Stimulated activated naive CD4-positive, alpha-beta T cell (primary cell): Measurements from ENCODE around the gene RNF121.
A peak's percentile ranks its signal among the peaks of the same experiment; 100 is the strongest.
"Not testable (repeated sequence)": the region's sequence is repeated elsewhere in the genome, so short reads cannot be mapped to it uniquely, and the experiment has no call there.

Source experiments
- DNase-seq, 6 experiments: peaks; one replicate each; lab custom pipeline; 2025; lab: John Stamatoyannopoulos, UW

RNF121 gene

GRCh38 chr11:71928737-71929443 lies at the start of gene RNF121:
Gene RNF121 (plus strand): TSS chr11:71929046. CDS start chr11:71929062, 16 bp downstream.
- peak; percentile 92 to 97 (median 95) for DNase-seq

- DNase-seq, result not testable (repeated sequence)
These were observed 43.0 kb upstream of the RNF121 start for GRCh38 chr11:71885806-71886205.

- not testable (repeated sequence) for DNase-seq
These were observed 40.4 kb upstream of the RNF121 start for GRCh38 chr11:71888335-71889010.

GRCh38 chr11:71889181-71889872 lies 39.5 kb upstream of the RNF121 start:
- not testable (repeated sequence) for DNase-seq

GRCh38 chr11:71895961-71896360 lies 32.9 kb upstream of the RNF121 start:
- DNase-seq, result no peak

GRCh38 chr11:71901137-71901536 lies 27.7 kb upstream of the RNF121 start:
- DNase-seq, result not testable (repeated sequence)

GRCh38 chr11:71908218-71908617 lies 20.6 kb upstream of the RNF121 start:
- no peak for DNase-seq

GRCh38 chr11:71910775-71911174 lies 18.1 kb upstream of the RNF121 start:
- not testable (repeated sequence) for DNase-seq

GRCh38 chr11:71911321-71911985 lies 17.4 kb upstream of the RNF121 start:
- not testable (repeated sequence) for DNase-seq

GRCh38 chr11:71911986-71912340 lies 16.9 kb upstream of the RNF121 start:
- not testable (repeated sequence) for DNase-seq

- no peak for DNase-seq
These were observed 14.9 kb upstream of the RNF121 start for GRCh38 chr11:71913756-71914526.

GRCh38 chr11:71914617-71915189 lies 14.1 kb upstream of the RNF121 start:
- DNase-seq, result no peak

GRCh38 chr11:71917646-71918140 lies 11.2 kb upstream of the RNF121 start:
- no peak for DNase-seq

GRCh38 chr11:71927820-71928736 lies 768 bp upstream of the RNF121 start, which contains the start of gene XNDC1N:
Gene XNDC1N (minus strand): TSS chr11:71928594. CDS start chr11:71923353, 5,241 bp downstream.
- peak; percentile 69 to 95 (median 81) for DNase-seq

- no peak for DNase-seq
These were observed 645 bp downstream of the RNF121 start for GRCh38 chr11:71929491-71929890.

- no peak for DNase-seq
These were observed 1.9 kb downstream of the RNF121 start for GRCh38 chr11:71930556-71931244.

- no peak for DNase-seq
These were observed 2.4 kb downstream of the RNF121 start for GRCh38 chr11:71931245-71931602.

GRCh38 chr11:71933141-71933933 lies 4.5 kb downstream of the RNF121 start:
- DNase-seq, result no peak
